Measurements from ENCODE around the gene PICALM. TPM values are rescaled to one million over a fixed set of nuclear protein-coding genes. Genes with fewer than 3 reads are reported as not detected.
"Not testable (repeated sequence)": the region's sequence is repeated elsewhere in the genome, so short reads cannot be mapped to it uniquely, and the experiment has no call there.

PICALM gene
- total RNA-seq, 1 donor from 2014 or later, result 150 TPM

DNA sequence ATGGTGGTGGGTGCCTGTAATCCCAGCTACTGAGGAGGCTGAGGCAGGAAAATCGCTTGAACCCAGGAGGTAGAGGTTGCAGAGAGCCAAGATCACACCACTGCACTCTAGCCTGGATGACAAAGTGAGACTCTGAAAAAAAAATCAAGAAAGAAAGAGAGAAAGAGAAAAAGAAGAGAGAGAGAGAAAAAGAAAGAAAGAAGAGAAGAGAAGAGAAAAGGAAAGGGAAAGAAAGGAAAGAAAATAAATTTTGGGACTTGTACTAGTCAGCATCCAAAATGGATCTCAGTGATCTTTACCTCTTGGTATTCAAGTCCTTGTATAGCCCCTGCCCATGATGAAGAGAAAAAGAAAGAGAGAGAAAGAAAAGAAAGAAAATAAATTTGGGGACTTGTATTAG, 22.2 kb upstream of the PICALM start:
- Mint-ChIP-seq H3K4me1 (peaks cover 9% of the 10 kb centered on the region), H3K27ac (no peak overlapping the region), H3K36me3 (no peaks in the 10 kb centered on the region), H3K4me3 (no peak overlapping the region), H3K9me3 (peaks cover 8% of the 10 kb centered on the region), H3K27me3 (ENCODE audit: low read depth) (no peaks in the 10 kb centered on the region)
- DNase-seq (ENCODE audit: low spot score in 2 of 2, unreplicated experiment in 2 of 2), result no peak
- TF ChIP-seq, protein P1, sequence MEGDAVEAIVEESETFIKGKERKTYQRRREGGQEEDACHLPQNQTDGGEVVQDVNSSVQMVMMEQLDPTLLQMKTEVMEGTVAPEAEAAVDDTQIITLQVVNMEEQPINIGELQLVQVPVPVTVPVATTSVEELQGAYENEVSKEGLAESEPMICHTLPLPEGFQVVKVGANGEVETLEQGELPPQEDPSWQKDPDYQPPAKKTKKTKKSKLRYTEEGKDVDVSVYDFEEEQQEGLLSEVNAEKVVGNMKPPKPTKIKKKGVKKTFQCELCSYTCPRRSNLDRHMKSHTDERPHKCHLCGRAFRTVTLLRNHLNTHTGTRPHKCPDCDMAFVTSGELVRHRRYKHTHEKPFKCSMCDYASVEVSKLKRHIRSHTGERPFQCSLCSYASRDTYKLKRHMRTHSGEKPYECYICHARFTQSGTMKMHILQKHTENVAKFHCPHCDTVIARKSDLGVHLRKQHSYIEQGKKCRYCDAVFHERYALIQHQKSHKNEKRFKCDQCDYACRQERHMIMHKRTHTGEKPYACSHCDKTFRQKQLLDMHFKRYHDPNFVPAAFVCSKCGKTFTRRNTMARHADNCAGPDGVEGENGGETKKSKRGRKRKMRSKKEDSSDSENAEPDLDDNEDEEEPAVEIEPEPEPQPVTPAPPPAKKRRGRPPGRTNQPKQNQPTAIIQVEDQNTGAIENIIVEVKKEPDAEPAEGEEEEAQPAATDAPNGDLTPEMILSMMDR (IDR thresholded peaks at IDR 0.05; ENCODE audit: unreplicated experiment), result no peak

DNA sequence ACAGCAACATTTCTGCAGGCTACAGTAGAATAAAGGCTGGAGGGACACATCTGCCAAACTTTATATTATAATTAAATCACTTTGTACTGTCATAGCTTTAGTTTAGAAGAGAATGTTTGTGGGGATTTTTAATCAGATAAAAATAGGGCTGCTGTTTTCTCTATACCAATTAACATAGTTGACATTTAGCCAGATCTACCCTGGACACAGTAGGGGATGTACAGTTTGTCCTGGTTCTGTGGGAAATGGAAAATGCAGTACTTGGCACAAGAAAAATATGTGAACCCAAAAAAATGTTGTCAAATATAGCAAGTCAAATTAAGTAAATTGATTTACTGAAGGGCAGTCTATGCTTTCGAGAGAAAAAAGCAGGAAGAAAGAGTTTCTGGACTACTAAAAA, 20.8 kb upstream of the PICALM start:
- Mint-ChIP-seq H3K4me3 (no peak overlapping the region), H3K27ac (peak overlapping the region; percentile 89), H3K27me3 (ENCODE audit: low read depth) (no peaks in the 10 kb centered on the region), H3K4me1 (peaks cover 9% of the 10 kb centered on the region), H3K9me3 (peaks cover 8% of the 10 kb centered on the region), H3K36me3 (no peaks in the 10 kb centered on the region)
- TF ChIP-seq, protein P1 (IDR thresholded peaks at IDR 0.05; ENCODE audit: unreplicated experiment), result no peak
- DNase-seq (ENCODE audit: low spot score in 2 of 2, unreplicated experiment in 2 of 2), result no peak

DNA sequence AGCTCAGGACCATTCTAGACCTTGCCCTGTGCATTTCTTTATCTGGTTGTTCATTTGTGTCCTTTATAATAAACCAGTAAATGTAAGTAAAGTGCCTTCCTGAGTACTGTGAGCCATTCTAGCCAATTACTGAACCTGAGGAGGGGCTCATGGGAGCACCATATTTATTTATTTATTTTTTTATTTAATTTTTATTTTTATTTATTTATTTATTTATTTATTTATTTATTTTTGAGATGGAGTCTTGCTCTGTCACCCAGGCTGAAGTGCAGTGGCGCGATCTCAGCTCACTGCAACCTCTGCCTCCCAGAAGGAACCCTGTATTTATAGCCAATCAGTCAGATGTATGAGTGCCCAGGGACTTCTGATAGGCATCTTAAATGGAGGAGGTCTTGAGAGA, 18.8 kb upstream of the PICALM start:
- not testable (repeated sequence) for H3K36me3 Mint-ChIP-seq; H3K27me3 Mint-ChIP-seq (ENCODE audit: low read depth); H3K27ac Mint-ChIP-seq; H3K4me3 Mint-ChIP-seq; H3K4me1 Mint-ChIP-seq; DNase-seq (ENCODE audit: low spot score in 2 of 2, unreplicated experiment in 2 of 2)
- peaks cover 25% of the 10 kb centered on the region for H3K9me3 Mint-ChIP-seq

DNA sequence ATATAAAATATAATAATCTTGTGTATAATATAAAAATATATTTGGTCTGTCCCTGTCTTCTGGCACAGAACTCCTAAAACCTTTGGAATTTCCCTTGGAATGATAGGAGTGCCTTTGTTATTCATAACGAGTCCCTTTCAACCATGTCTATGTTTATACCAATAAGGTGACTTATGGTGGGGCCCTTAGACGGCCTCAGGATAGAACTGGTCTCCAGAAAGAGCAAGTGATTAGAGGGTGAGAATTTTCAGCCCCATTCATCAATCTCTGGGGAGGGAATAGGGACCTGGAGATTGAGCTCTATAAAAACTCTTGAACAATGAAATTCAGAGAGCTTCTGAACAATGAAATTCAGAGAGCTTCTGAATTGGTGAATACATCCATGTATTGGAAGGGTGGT, 18.4 kb upstream of the PICALM start:
- Mint-ChIP-seq H3K4me1 (peaks cover 9% of the 10 kb centered on the region), H3K27me3 (ENCODE audit: low read depth) (no peaks in the 10 kb centered on the region), H3K27ac (no peak overlapping the region), H3K36me3 (no peaks in the 10 kb centered on the region), H3K4me3 (no peak overlapping the region), H3K9me3 (peaks cover 29% of the 10 kb centered on the region)
- DNase-seq (ENCODE audit: low spot score in 2 of 2, unreplicated experiment in 2 of 2), result no peak
- TF ChIP-seq, protein P1 (IDR thresholded peaks at IDR 0.05; ENCODE audit: unreplicated experiment), result no peak

DNA sequence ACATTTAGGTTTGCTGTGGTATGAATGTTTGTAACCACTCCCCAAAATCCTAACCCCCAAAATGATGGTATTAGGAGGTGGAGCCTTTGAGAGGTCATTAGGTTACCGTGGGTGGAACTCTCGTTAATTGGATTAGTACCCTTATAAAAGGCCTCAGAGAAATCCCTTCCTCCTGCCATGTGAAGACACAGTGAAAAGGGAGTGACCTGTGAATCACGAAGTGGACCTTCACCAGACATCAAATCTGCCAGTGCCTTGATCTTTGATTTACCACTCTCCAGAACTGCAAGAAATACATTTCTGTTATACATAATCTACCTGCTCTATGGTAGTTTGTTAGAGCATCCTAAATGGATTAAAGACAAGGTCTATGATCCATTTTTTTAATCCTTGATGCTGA, 12.6 kb upstream of the PICALM start:
- Mint-ChIP-seq H3K27ac (no peak overlapping the region), H3K4me3 (no peak overlapping the region), H3K9me3 (peaks cover 36% of the 10 kb centered on the region), H3K36me3 (no peaks in the 10 kb centered on the region), H3K27me3 (ENCODE audit: low read depth) (no peaks in the 10 kb centered on the region), H3K4me1 (no peaks in the 10 kb centered on the region)
- TF ChIP-seq, protein P1 (IDR thresholded peaks at IDR 0.05; ENCODE audit: unreplicated experiment), result no peak
- no peak for DNase-seq (ENCODE audit: low spot score in 2 of 2, unreplicated experiment in 2 of 2)

DNA sequence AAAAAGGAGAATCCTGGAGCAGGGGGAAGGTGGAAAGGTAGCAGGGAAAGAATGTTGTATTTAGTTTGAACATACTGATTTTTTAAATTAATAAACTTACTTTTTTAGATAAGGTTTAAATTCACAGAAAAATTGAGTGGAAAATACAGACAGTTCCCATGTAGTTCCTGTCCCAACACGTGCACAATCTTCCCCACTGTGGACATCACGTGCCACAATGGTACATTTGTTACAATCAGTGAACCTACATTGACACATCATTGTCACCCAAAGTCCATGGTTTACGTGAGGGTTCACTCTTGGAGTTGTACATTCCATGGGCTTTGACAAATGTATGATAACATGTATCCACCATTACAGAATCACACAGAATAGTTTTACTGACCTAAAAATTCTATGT, 10.5 kb upstream of the PICALM start:
- no peaks in the 10 kb centered on the region for H3K4me1 Mint-ChIP-seq
- H3K27ac Mint-ChIP-seq, result no peak overlapping the region
- no peak for DNase-seq (ENCODE audit: low spot score in 2 of 2, unreplicated experiment in 2 of 2)
- peaks cover 32% of the 10 kb centered on the region for H3K9me3 Mint-ChIP-seq
- TF ChIP-seq, protein P1 (IDR thresholded peaks at IDR 0.05; ENCODE audit: unreplicated experiment), result no peak
- no peak overlapping the region for H3K4me3 Mint-ChIP-seq
- H3K36me3 Mint-ChIP-seq, result no peaks in the 10 kb centered on the region
- no peaks in the 10 kb centered on the region for H3K27me3 Mint-ChIP-seq (ENCODE audit: low read depth)

Measured in mesothelial cell of epicardium (in vitro differentiated cells).